Gastroesophageal sphincter (tissue), 3 donors: ENCODE data around the gene NDUFS6.

ENCODE experiments used
- EP300 ChIP-seq: sonication (generic); formaldehyde crosslinking; IDR thresholded peaks from one replicate; pipeline ENCODE4 v1.6.1; 2017; ENCODE audit warnings: antibody characterized with exemption, mild to moderate bottlenecking
- POLR2A ChIP-seq, 2 donors: fragments of 450-650 bp; IDR thresholded peaks; one replicate each; pipeline ENCODE4 v1.6.1; 2017; ENCODE audit warnings: antibody characterized with exemption in 2 of 2, mild to moderate bottlenecking in 2 of 2, moderate library complexity in 1 of 2
- POLR2AphosphoS5 ChIP-seq: sonication (generic); formaldehyde crosslinking; IDR thresholded peaks from one replicate; pipeline ENCODE4 v1.6.1; 2017; ENCODE audit warnings: antibody characterized with exemption
- TF ChIP-seq, protein P1 (sequence below), 4 experiments: fragments of 200-600 bp in 2 of 4; fragments of 450-650 bp in 2 of 4; sonication (generic) in 1 of 4; IDR thresholded peaks; one replicate each; pipeline ENCODE4 v1.5.1; 2017 to 2019; ENCODE audit warnings: antibody characterized with exemption in 4 of 4, mild to moderate bottlenecking in 2 of 4, moderate library complexity in 2 of 4

DNA sequence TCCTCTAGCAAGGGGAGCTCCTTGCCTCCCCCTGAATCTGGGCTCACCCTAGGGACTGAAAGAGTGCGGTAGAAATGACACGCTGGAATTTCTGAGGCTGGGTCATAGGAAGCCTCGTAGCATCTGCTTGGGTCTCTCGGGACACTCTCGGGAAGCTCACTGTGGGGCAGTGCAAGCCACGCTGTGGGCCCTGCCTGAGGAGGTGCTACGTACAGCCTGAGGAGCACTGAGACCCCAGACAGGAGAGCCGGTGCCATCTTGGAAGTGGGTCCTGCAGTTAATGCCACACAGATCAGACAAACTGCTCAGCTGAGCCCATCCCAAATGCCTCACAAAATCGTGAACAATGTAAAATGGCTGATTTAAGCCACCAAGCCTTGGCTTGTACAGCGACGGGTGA, 3.4 kb upstream of the NDUFS6 start:
- TF ChIP-seq, protein P1, sequence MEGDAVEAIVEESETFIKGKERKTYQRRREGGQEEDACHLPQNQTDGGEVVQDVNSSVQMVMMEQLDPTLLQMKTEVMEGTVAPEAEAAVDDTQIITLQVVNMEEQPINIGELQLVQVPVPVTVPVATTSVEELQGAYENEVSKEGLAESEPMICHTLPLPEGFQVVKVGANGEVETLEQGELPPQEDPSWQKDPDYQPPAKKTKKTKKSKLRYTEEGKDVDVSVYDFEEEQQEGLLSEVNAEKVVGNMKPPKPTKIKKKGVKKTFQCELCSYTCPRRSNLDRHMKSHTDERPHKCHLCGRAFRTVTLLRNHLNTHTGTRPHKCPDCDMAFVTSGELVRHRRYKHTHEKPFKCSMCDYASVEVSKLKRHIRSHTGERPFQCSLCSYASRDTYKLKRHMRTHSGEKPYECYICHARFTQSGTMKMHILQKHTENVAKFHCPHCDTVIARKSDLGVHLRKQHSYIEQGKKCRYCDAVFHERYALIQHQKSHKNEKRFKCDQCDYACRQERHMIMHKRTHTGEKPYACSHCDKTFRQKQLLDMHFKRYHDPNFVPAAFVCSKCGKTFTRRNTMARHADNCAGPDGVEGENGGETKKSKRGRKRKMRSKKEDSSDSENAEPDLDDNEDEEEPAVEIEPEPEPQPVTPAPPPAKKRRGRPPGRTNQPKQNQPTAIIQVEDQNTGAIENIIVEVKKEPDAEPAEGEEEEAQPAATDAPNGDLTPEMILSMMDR (IDR thresholded peaks at IDR 0.05) = no peak
- no peak for TF ChIP-seq POLR2A (IDR thresholded peaks at IDR 0.05)
- no peak for TF ChIP-seq POLR2AphosphoS5
- TF ChIP-seq EP300 = no peak
